Inflammatory macrophage treated with lipopolysaccharide for 1 hour (primary cell): Measurements from ENCODE around the gene SLC17A7.
A peak's percentile ranks its signal among the peaks of the same experiment; 100 is the strongest.

Experiments used
- DNase-seq, 2 donors: peaks; one replicate each; pipeline ENCODE4 v3.0.0-alpha.2; 2020 to 2022

Gene SLC17A7

GRCh38 chr19:49403404-49404187 is 37.7 kb downstream of the SLC17A7 start:
- no peak for DNase-seq

- DNase-seq: no peak
Observed at GRCh38 chr19:49400029-49400428, 41.3 kb downstream of the SLC17A7 start.

- no peak for DNase-seq
Observed at GRCh38 chr19:49398931-49399330, 42.4 kb downstream of the SLC17A7 start.

GRCh38 chr19:49398001-49398615 is 43.2 kb downstream of the SLC17A7 start:
- no peak for DNase-seq

GRCh38 chr19:49396738-49397505 is 44.4 kb downstream of the SLC17A7 start:
- no peak for DNase-seq

- DNase-seq: no peak
Observed at GRCh38 chr19:49395581-49396407, 45.5 kb downstream of the SLC17A7 start.

GRCh38 chr19:49393881-49394280 is 47.4 kb downstream of the SLC17A7 start:
- no peak for DNase-seq

- peak; percentile 61 to 79 for DNase-seq
Observed at GRCh38 chr19:49391581-49392399, 49.5 kb downstream of the SLC17A7 start.

GRCh38 chr19:49390929-49391359 is 50.4 kb downstream of the SLC17A7 start:
- no peak for DNase-seq

GRCh38 chr19:49390131-49390928 is 51.0 kb downstream of the SLC17A7 start:
- DNase-seq: no peak

- DNase-seq: no peak
Observed at GRCh38 chr19:49389406-49389805, 51.9 kb downstream of the SLC17A7 start.

- DNase-seq: peak; percentile 72
Observed at GRCh38 chr19:49387936-49388372, 53.4 kb downstream of the SLC17A7 start, which contains the start of gene KASH5. TSS of gene KASH5 (plus strand) at chr19:49388249. CDS start at chr19:49390884, 2,635 bp downstream.

GRCh38 chr19:49383599-49383998 is 57.7 kb downstream of the SLC17A7 start:
- DNase-seq: no peak

- DNase-seq: no peak
Observed at GRCh38 chr19:49382639-49383038, 58.7 kb downstream of the SLC17A7 start.

GRCh38 chr19:49380391-49380790 is 60.9 kb downstream of the SLC17A7 start:
- DNase-seq: no peak
